HTERT RPE-1 (cell line): ENCODE results near the gene NTHL1.

Experiments used
- in situ Hi-C: fragments of 300-500 bp; cut with MboI; formaldehyde crosslinking; loops from 4 replicates; pipeline ENCODE4 v1.14.3; 2020; ENCODE audit warnings: low sequenced_read_pairs

The NTHL1 gene

DNA sequence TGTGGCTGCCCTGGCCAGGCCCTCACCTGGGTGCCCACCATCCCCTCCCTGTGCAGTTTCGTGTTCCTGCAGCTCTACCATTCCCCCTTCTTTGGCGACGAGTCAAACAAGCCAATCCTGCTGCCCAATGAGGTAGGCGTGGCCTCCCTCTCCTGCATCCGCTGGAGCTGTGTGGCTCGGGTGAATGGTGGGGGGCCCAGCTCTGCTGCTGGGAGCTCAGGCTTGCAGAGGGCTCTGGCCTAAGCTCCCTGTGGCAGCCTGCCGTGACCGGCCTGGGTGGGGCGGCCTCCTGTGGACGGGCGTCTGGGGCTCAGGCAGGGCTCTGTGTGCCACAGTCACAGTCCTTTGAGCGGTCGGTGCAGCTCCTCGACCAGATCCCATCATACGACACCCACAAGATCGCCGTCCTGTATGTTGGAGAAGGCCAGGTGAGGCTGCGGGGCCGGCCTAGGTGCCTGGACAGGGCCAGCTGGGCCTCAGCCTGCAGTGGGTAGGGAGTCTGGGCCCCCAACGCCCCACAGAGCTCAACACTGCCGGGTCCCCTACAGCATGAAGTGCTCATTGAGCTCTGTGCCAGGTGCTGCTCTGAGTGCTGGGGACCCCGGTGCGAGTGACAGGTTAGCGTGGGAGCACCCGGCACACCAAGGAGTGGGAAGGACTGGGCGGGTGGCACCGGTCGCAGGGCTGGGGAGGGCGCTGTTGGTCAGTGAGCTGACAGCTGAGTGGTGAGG lies 37.4 kb upstream of the NTHL1 start:
- in situ Hi-C loops: no loop called here

DNA sequence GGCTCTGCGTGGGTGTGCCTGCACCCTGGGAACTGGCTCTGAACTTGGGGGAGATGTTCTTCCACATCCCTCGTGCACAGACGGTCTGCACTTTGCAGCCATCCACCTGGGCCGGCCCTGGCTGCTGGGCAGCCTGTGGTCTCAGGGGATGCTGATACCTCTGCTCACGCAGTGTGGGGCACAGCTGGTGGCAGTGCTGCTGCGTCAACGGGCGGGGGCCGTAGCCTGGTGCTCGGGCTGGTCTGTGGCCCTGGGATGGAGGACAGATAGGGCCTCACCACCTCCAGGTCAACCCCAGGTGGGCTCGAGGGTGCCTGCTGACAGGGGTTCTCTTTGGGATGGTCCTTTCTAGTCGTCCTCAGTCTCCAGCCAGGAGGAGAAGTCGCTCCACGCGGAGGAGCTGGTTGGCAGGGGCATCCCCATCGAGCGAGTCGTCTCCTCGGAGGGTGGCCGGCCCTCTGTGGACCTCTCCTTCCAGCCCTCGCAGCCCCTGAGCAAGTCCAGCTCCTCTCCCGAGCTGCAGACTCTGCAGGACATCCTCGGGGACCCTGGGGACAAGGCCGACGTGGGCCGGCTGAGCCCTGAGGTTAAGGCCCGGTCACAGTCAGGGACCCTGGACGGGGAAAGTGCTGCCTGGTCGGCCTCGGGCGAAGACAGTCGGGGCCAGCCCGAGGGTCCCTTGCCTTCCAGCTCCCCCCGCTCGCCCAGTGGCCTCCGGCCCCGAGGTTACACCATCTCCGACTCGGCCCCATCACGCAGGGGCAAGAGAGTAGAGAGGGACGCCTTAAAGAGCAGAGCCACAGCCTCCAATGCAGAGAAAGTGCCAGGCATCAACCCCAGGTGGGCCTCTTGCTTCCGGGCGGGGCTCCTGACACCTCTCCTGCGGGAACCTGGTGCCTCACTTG lies 36.5 kb upstream of the NTHL1 start:
- in situ Hi-C loops: no loop called here

DNA sequence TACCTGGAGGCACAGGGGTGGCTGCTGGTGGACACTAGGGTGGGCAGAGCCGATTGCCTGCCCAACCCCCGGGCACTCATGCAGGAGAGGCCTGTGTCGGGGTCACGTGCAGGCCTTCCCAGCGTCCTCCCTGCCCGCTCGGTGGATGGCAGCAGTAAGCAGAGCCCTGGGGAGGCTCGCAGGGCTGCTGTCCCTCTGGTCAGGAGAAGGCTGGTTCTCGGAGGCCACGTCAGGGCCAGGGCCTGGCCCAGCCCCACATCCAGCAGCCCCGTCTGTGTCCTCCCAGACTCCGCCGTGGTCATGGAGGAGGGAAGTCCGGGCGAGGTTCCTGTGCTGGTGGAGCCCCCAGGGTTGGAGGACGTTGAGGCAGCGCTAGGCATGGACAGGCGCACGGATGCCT lies 35.8 kb upstream of the NTHL1 start:
- in situ Hi-C loops: no loop called here

DNA sequence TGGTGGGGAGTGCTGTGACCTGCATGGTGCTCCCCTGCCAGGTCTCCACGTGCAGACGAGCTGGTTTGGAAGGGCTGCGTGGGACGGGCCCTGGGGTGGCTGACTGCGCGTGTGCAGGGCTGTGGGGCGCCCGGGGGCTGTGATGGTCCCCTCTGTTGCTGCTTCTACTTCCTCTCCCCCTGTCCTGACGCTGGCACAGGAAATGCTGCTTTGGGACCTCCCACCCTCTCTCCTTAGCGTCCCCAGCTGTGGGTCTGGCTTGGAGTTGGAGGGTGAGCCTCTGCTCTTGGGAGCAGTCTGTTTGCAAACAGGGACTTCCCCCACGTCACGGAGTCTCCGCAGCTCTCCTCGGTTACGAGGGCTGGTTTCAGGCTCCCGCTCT lies 35.3 kb upstream of the NTHL1 start:
- in situ Hi-C loops: no loop called here

DNA sequence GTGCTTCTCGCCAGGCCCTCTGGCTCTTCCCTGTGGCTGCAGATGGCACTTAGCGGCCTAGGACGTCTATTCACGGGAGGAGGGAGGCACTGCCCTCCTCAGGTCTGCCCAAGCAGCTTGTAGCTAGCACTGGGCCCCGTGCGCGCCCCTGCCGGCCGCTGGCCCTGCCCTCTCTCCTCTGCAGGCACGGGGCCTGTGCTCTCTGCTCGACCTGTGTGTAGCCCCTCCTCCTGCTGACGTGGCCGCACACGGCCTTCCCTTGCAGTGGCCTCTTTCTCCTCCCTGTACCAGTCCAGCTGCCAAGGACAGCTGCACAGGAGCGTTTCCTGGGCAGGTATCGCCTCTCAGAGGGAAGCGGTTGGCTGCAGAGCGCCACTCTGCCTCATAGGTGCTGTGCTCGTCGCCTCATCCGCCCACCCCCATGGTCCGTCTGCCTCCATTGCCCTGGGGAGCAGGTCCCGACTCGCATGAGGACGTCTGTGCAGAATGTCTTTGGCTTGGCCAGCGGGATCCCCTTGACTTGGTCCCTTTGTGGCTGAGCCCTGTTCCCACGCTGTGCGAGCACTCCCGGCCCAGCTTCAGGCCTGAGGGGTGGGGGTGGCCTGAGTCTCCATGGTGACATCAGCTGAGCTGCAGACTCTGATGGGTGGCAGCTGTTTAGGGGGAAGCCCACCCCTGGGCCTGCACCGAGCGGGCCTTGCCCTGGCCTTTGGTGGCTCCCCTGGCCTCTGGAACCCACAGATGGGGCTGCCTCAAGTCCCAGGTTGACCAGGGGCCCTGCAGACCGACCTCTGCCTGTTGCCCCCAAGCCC lies 34.7 kb upstream of the NTHL1 start:
- in situ Hi-C loops: no loop called here

DNA sequence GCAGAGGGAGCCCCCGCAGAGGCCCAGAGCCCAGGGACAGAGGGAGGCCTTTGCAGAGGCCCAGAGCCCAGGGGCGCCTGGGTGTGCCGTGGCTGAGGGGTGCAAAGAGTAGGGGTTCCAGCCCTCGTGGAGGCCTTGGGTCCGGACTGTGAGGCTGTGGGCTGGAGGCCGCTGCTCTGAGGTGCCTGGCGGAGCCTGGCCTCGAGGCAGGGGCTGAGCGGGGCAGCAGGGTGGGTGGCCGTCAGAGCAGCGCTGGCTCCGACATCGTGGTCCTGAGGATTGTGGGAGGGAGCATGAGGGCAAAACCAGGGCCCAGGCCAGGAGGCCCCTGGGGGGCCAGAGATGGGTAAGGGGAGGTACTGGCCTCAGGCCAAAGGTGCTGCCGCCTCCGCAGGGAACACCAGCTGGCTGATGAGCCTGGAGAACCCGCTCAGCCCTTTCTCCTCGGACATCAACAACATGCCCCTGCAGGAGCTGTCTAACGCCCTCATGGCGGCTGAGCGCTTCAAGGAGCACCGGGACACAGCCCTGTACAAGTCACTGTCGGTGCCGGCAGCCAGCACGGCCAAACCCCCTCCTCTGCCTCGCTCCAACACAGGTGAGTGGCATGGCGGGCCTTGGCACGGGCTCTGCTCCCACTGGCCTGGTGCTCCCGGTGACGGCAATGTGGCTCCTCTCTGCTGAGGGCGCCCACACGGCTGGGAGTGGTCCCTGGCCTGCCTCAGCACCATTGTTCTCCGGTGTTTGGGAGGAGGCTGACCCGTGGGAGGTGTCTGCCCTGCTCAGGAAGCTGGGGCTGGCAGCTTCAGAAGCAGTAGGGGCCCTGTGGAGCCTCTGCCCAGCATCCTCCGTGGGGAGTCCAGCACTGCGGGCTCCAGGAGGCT lies 33.8 kb upstream of the NTHL1 start:
- in situ Hi-C loops: no loop called here

DNA sequence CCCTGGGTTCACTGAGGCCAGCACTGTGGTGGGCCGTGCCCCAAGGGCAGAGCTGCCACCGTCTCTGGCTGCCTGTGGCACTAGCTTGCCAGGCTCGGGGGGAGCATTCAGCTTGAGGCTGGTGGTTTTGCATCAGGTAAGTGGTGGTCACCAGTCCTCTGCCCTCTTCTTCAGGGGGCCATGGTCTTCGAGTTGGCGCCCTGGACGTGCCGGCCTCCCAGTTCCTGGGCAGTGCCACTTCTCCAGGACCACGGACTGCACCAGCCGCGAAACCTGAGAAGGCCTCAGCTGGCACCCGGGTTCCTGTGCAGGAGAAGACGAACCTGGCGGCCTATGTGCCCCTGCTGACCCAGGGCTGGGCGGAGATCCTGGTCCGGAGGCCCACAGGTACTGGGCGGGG lies 32.4 kb upstream of the NTHL1 start:
- in situ Hi-C loops: no loop called here

DNA sequence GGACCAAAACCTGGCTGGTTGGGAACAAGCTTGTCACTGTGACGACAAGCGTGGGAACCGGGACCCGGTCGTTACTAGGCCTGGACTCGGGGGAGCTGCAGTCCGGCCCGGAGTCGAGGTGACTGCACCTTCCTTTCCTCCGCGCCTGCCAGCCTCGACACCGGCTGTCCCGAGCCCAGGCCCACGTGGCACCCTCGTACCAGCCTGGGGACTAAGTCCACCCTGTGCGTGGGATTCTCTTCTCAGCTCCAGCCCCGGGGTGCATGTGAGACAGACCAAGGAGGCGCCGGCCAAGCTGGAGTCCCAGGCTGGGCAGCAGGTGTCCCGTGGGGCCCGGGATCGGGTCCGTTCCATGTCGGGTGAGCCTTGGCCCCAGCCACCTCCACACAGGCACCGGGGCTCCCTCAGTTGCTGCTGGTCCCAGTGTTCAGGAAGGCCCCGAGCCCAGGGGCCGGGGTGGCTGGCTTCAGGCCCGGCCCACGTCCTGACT lies 31.7 kb upstream of the NTHL1 start:
- in situ Hi-C loops: no loop called here

DNA sequence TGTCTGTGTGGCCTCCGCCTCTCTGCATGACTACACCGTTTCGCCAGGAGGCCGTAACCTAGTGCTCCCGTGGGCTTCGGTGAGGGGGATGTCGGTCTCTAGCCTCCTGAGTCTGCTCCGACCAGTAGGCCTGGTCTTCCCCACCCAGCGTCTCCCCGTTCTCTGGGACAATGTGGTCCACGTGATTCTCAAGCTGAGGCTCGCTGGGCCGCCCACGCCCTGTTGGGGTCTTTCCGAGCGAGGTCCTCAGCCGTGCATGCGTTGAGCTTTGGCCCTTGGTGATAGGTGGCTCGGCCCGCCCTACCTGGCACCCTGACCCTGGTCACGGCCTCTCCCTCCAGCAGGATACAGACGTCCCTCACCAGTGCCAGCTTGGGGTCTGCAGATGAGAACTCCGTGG lies 31.1 kb upstream of the NTHL1 start:
- in situ Hi-C loops: no loop called here

DNA sequence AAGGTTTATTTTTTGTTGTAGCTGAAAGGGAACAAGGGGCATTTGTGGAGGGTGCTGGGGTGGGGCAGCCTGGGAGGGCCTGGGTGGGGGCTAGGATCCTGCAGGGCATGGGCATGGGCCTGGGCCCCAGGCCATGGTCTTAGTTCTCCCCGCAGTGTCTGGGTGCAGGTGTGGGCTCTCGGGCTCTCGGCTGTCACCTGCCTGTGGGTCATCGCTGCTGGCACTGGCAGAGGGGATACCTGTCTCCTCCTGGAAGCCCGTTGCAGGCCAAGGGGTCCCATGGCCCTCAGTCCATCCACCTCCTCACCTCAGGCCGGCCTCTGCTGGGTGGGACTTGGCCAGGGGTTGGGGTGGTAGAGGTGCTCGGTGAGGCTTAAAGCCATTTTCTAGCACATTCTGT lies 30.5 kb upstream of the NTHL1 start:
- in situ Hi-C loops: no loop called here

DNA sequence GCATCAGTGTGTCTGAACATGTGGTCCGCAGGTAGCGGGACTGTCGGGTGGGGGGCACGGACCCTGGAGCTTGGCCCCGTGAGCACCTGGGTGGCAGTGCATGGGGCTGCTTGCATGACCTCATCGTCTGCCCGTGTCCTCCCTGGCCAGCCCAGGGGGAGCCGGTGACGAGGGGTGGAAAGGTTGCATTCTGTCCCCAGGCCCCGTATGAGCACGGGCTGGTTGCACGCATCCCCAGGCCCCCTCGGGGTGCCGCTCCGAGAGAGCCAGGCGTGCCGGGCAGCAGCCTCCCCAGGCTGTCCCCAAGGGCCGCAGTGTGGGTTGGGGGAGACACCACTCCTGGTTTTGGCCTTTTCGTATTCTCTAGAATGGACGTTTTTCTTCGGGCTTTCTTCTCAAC lies 30.1 kb upstream of the NTHL1 start:
- in situ Hi-C loops: no loop called here

DNA sequence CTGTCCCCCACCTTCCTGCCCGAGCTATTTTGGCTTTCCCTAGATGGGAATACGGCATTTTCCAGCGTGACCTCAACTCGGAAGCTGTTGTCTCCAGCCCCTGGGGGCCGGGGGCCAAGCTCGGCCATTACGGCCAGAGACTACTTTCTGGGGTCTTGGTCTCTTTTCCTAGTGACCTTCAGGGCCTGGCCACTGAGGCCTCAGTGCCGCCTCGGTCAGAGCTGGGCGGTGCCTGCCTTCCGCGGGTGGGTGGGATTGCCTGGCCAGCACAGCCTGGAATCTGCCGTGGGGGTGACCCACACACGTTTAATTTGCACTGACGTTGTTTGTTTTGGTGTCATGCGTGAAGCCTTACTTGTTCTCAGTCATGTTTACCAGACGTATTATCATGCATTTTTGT lies 29.4 kb upstream of the NTHL1 start:
- in situ Hi-C loops: no loop called here

DNA sequence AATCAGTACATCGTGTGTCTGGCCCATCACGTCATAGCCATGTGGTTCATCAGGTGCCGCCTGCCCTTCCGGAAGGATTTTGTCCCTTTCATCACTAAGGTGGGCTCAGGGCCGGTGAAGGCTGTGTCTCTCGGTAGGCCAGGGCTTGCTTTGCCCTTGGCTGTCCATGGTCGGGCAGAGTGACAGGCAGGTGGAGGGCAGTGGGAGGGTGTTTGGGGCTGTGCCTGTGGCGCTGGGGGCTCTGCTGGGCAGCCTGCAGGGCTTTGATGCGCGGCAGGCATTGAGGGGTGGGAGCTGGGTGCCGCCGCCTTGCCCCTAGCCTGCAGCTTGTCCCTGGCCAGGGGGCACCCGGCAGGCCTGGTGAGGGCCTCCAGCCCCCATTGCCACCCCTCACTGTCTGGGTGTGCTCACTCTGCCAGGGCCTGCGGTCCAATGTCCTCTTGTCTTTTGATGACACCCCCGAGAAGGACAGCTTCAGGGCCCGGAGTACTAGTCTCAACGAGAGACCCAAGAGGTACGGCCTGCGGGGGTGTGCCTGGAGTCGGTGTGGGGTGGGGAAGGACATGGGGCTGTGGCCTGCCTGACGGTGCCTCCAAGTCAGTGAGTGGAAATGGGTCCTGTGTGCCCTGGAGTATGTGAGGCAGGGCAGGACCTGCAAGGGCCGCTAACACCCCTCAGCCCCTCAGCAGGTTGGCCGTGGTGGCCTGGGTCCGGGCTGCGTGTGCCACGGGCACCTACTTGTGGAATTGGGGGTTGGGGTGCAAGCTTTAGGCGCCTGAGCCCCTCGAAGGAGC lies 28.6 kb upstream of the NTHL1 start:
- in situ Hi-C loops: no loop called here

DNA sequence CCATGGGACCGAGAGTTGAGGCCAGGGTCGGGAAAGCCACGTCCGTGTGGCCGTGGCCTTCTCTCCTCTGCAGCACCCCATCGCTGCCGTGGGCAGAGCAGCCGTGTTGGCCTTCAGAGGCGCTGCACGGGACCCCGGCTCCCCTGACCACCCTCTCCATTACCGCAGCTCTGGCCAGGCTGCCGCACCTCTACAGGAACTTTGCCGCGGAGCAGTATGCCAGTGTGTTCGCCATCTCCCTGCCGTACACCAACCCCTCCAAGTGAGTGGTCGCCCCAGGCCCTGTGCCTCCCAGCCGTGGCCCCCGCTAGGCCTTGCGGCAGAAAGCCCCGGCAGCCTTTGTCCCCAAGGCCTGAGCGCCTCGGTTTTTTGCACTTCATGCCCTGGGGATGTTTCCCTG lies 28.0 kb upstream of the NTHL1 start:
- in situ Hi-C loops: no loop called here

DNA sequence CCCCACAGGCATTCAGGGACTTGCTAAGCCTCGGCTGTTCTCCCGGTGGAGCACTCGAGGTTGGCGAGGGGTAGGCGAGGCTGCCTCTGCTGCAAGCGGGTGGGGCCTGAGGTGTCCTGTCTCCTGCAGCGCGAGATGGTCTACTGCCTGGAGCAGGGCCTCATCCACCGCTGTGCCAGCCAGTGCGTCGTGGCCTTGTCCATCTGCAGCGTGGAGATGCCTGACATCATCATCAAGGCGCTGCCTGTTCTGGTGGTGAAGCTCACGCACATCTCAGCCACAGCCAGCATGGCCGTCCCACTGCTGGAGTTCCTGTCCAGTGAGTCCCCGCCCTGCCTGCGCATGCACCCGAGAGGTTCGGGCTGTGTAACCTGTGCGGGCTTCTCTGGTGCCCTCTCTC lies 26.4 kb upstream of the NTHL1 start:
- in situ Hi-C loops: no loop called here

DNA sequence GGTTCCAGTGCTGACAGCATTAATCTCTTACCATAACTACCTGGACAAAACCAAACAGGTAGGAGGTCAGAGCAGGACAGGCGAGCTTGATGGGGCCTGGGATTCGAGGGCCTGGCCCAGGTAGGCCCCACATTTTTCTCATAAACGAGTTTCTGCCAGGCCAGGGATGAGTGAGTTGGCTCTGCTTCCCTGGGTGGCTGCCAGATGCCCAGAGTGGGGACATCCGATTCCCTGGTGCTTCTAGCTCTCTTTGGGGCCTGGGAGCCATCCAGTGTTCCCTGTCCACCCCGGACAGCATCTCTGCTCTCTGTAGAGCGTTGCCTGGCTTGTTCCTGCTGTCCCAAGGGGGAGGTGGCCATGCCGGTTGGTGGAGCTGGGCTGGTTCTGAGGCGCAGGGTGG lies 25.3 kb upstream of the NTHL1 start:
- in situ Hi-C loops: no loop called here

DNA sequence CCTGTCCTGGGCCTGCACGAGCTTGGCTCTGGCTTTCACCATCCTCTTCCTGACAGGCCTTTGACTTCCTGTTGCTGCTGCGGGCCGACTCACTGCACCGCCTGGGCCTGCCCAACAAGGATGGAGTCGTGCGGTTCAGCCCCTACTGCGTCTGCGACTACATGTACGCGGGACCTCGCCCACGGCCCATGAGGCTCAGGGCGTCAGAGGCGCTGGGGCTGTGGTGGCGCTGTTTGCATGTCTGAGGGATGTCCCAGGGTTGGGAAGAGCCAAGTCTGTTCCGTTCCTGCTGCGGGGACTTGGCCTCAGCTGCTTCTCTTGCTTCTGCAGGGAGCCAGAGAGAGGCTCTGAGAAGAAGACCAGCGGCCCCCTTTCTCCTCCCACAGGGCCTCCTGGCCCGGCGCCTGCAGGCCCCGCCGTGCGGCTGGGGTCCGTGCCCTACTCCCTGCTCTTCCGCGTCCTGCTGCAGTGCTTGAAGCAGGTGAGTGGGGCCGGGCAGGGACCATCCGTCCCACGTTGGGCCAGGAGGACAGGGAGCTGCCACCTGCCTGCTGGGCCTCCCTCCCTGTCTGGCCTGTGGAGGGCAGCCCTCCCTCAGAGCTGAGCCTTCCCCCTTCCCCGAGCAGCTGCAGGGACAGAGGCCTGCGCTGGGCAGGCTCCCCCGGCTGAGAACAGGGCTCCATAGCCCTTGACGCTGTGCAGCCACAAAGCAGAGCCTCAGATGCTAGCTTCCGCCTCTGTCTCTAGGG lies 24.0 kb upstream of the NTHL1 start:
- in situ Hi-C loops: no loop called here

DNA sequence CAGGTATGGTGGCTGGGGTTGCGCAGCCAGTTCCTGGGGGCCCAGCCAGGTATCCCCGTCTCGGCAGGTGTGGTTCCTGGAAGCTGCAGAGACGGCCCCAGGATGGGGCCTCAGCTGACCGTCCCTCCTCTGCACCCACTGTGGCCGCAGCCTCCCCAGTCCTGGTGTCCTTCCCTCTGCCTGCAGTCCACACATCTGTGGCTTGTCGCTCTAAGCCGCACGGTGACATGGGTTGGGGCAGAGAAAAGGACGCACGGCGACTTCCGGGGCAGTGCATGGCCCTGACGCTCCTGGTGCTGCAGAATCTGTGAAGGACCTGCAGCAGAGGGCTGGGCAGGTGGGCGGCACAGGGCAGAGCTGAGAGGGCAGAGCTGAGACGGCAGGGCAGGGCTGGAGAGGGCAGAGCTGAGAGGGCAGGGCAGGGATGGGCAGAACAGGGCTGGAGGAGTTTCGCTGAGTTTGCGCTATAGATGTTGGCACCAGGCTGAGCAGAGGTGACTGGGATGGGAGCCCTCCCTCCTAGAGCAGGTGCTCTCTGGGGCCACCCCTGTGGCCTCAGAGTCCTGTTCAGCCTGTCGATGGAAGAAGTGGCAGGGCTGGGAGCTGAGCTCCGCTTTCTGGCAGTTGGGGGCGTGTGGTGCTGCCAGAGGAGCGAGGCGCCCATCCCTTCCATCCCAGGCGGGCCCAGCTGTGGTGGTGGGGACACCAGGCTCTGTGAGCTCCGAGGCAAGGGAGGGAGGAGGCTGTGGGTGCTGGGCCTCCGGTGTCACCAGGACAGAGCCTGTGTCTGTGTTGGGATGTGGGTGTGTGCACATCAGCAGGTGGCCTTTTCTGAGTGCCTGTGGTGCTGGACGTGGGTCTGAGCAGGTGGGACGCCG lies 23.2 kb upstream of the NTHL1 start:
- in situ Hi-C loops: no loop called here
